ENCODE results near the gene FAM171A1.
"Not testable (repeated sequence)": the region's sequence is repeated elsewhere in the genome, so short reads cannot be mapped to it uniquely, and the experiment has no call there.

FAM171A1 gene

DNA sequence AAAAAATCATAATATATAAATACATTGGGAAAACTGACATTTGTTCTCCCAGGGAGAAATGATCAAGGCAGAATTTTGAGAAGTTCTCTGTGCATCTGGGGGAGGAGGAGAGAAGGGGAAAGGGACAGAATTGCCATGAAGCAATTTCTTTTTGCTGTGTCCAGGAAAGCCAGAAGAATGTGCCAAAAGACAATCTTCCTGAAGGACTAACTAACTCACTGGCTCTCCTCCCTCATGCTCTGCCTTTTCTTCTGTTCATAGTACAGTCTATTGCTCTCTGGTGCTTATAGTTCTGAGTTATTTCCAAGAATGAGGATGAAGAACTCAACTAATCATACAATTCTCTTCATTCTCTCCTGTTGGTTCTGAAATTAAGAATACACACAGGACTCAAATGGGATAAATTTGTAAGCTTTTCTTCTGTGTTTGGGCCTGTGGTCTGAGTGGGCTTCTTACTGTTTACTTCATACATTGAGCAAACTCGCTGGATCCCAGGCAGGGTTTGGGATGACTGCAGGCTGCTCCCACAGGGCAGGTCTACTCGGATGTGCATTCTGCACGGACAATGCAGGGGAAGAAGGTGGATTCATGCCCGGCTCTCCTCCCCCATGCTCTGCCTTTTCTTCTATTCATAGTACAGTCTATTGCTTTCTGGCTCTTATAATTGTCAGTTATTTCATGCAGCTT lies 22.2 kb upstream of the FAM171A1 start:
- no peak for TF ChIP-seq CTCF (IDR thresholded peaks at IDR 0.05)

GRCh38 chr10:15391491-15391890 lies 20.4 kb upstream of the FAM171A1 start:
- H3K27me3 ChIP-seq: peaks cover 10% of the 10 kb centered on the region
- H3K36me3 ChIP-seq: no peaks in the 10 kb centered on the region
- no peak overlapping the region for H3K4me3 ChIP-seq (ENCODE audit: low read depth in 1 of 2, low read length in 1 of 2)
- no peak for TF ChIP-seq CTCF (IDR thresholded peaks at IDR 0.05)
- no peaks in the 10 kb centered on the region for H3K9me3 ChIP-seq
- no peaks in the 10 kb centered on the region for H3K4me1 ChIP-seq (ENCODE audit: control insufficient read depth in 1 of 2, insufficient read depth in 1 of 2, low read depth in 1 of 2, low read length in 1 of 2)
- no peak overlapping the region for H3K27ac ChIP-seq

More for the DNA sequence above, 22.2 kb upstream of the FAM171A1 start:
- Histone ChIP-seq H3K27me3 (no peaks in the 10 kb centered on the region), H3K36me3 (no peaks in the 10 kb centered on the region), H3K9me3 (no peaks in the 10 kb centered on the region), H3K4me3 (ENCODE audit: low read depth in 1 of 2, low read length in 1 of 2) (no peak overlapping the region), H3K27ac (no peak overlapping the region), H3K4me1 (ENCODE audit: control insufficient read depth in 1 of 2, insufficient read depth in 1 of 2, low read depth in 1 of 2, low read length in 1 of 2) (no peaks in the 10 kb centered on the region)

- not testable (repeated sequence) for H3K4me3 ChIP-seq (ENCODE audit: low read depth in 1 of 2, low read length in 1 of 2); H3K36me3 ChIP-seq; H3K4me1 ChIP-seq (ENCODE audit: control insufficient read depth in 1 of 2, insufficient read depth in 1 of 2, low read depth in 1 of 2, low read length in 1 of 2); H3K9me3 ChIP-seq; H3K27ac ChIP-seq
- H3K27me3 ChIP-seq: peaks cover 33% of the 10 kb centered on the region
These were observed 17.1 kb upstream of the FAM171A1 start for GRCh38 chr10:15388172-15388571.

DNA sequence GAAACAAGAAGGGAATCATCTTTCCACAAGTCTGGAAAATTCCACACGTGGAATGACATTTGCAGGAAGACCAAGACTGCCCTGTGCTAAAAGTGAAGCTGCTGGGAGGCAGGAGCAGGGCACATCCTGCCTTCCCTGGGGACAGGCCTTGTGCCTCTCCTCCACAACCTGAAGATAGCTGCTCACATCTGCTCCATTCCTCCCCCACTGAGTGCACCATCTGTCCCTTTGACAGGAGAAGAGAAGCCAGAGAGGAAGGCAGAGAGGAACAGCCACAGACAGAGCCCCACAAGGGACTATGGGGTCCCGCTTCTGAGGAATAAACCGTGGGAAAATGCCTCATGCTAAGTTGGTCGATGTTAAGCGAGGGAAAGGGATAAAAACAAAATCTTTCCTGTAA lies 15.9 kb upstream of the FAM171A1 start:
- TF ChIP-seq CTCF (IDR thresholded peaks at IDR 0.05): no peak
- Histone ChIP-seq H3K36me3 (no peaks in the 10 kb centered on the region), H3K4me1 (ENCODE audit: control insufficient read depth in 1 of 2, insufficient read depth in 1 of 2, low read depth in 1 of 2, low read length in 1 of 2) (no peaks in the 10 kb centered on the region), H3K4me3 (ENCODE audit: low read depth in 1 of 2, low read length in 1 of 2) (no peak overlapping the region), H3K27me3 (peaks cover 33% of the 10 kb centered on the region), H3K27ac (no peak overlapping the region), H3K9me3 (no peaks in the 10 kb centered on the region)

GRCh38 chr10:15385552-15386455 lies 14.7 kb upstream of the FAM171A1 start:
- H3K27me3 ChIP-seq: peaks cover 40% of the 10 kb centered on the region
- no peaks in the 10 kb centered on the region for H3K4me1 ChIP-seq (ENCODE audit: control insufficient read depth in 1 of 2, insufficient read depth in 1 of 2, low read depth in 1 of 2, low read length in 1 of 2)
- no peaks in the 10 kb centered on the region for H3K36me3 ChIP-seq
- H3K4me3 ChIP-seq (ENCODE audit: low read depth in 1 of 2, low read length in 1 of 2): no peak overlapping the region
- H3K9me3 ChIP-seq: no peaks in the 10 kb centered on the region
- no peak for TF ChIP-seq CTCF (IDR thresholded peaks at IDR 0.05)
- H3K27ac ChIP-seq: no peak overlapping the region

DNA sequence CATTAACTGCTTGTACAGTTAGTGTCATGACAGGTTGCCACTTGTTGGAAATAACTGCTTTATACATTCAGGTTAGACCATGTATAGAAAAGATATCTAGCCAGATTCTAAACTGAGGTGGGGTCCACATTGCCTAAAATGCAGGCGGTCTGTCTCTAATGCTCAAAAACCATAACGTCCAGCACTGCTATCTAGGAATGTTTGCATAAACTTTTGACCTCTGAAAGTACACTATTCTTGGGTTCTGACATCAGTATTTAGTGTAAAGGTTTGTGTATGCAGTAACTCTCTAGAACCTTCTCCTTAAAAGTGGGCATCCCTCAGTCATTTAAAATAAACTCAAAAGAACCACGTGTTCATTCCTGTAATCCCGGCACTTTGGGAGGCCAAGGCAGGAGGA lies 10.3 kb upstream of the FAM171A1 start:
- Histone ChIP-seq H3K4me1 (ENCODE audit: control insufficient read depth in 1 of 2, insufficient read depth in 1 of 2, low read depth in 1 of 2, low read length in 1 of 2) (no peaks in the 10 kb centered on the region), H3K9me3 (no peaks in the 10 kb centered on the region), H3K36me3 (no peaks in the 10 kb centered on the region), H3K4me3 (ENCODE audit: low read depth in 1 of 2, low read length in 1 of 2) (no peak overlapping the region), H3K27ac (no peak overlapping the region), H3K27me3 (peaks cover 66% of the 10 kb centered on the region)
- TF ChIP-seq CTCF (IDR thresholded peaks at IDR 0.05): no peak

All from neutrophil (primary cell).